Body of pancreas (tissue), 4 donors: ENCODE measurements around the gene BACE1. TPM values are rescaled to one million over a fixed set of nuclear protein-coding genes. Genes with fewer than 3 reads are reported as not detected.

ENCODE experiments used
- ATAC-seq: fragments of 150-250 bp; one replicate; pipeline ENCODE4 v1.9.1; 2016
- DNase-seq, 4 donors: peaks; one replicate each; pipeline ENCODE4 v3.0.0-alpha.2; 2019
- H3K27ac ChIP-seq, 4 donors: fragments of 200-600 bp; sonication (generic); 1 replicate in 3 of 4; 2 replicates in 1 of 4; pipeline versions ENCODE4 v1.5.1 to v1.6.1; 2016 to 2019; ENCODE audit warnings: mild to moderate bottlenecking in 1 of 4, mixed read lengths in 1 of 4, moderate library complexity in 1 of 4
- H3K27me3 ChIP-seq, 2 donors: fragments of 200-600 bp; sonication (generic); one replicate each; pipeline ENCODE4 v1.6.0; 2016; ENCODE audit warnings: mild to moderate bottlenecking in 1 of 2
- H3K36me3 ChIP-seq, 2 donors: fragments of 200-600 bp; sonication (generic); replicated peaks in 1 of 2; 2 replicates each; pipeline ENCODE4 v1.5.1; 2016; ENCODE audit warnings: low read depth in 2 of 2; ENCODE audit not compliant: insufficient read depth in 1 of 2
- H3K4me1 ChIP-seq: fragments of 200-600 bp; sonication (generic); one replicate; pipeline ENCODE4 v1.6.0; 2016
- H3K4me3 ChIP-seq, 2 donors: fragments of 200-600 bp; sonication (generic); 1 replicate in 1 of 2; 2 replicates in 1 of 2; pipeline ENCODE4 v1.5.1; 2016 to 2019
- H3K9me3 ChIP-seq, 3 donors: fragments of 200-600 bp; sonication (generic); 1 replicate in 2 of 3; 2 replicates in 1 of 3; pipeline ENCODE4 v1.5.1; 2016
- POLR2A ChIP-seq, 3 donors: fragments of 450-650 bp; IDR thresholded peaks; one replicate each; pipeline ENCODE4 v1.6.1; 2016; ENCODE audit warnings: antibody characterized with exemption in 3 of 3, mild to moderate bottlenecking in 2 of 3
- WGBS, 2 donors: methylation state at CpG; one replicate each; pipeline ENCODE4 v1.1.5; 2017; 5-methylcytosine and 5-hydroxymethylcytosine counted together
- intact Hi-C: fragments of 100-400 bp; cut with DNase I; formaldehyde crosslinking; loops from one replicate; pipeline ENCODE4 v1.15.1; 2023
- total RNA-seq, 2 donors: library from RNA; depleted of rRNA; stranded (reverse); fragments of >200 nt; gene quantifications; one replicate each; pipeline ENCODE4 v1.1.0, GENCODE V29; 2016
- TF ChIP-seq, protein P1 (sequence below), 7 experiments: fragments of 450-650 bp in 4 of 7; fragments of 200-600 bp in 3 of 7; sonication (generic) in 3 of 7; IDR thresholded peaks; one replicate each; pipeline ENCODE4 v1.5.1; 2016 to 2019; ENCODE audit warnings: antibody characterized with exemption in 7 of 7

Gene BACE1
- total RNA-seq, 2 donors from 2014 or later, result 47.0 to 70.5 TPM

GRCh38 chr11:117318738-117319137 lies 2.7 kb upstream of the BACE1 start:
- Histone ChIP-seq H3K4me3 (no peak overlapping the region), H3K27me3 (no peaks in the 10 kb centered on the region), H3K36me3 (no peaks in the 10 kb centered on the region), H3K9me3 (no peaks in the 10 kb centered on the region), H3K27ac (peak overlapping the region in 3 of 4 donors; percentile 46 to 83 (median 52)), H3K4me1 (peaks cover 39% of the 10 kb centered on the region)
- no peak for DNase-seq
- intact Hi-C loops, result no loop called here
- TF ChIP-seq, protein P1, sequence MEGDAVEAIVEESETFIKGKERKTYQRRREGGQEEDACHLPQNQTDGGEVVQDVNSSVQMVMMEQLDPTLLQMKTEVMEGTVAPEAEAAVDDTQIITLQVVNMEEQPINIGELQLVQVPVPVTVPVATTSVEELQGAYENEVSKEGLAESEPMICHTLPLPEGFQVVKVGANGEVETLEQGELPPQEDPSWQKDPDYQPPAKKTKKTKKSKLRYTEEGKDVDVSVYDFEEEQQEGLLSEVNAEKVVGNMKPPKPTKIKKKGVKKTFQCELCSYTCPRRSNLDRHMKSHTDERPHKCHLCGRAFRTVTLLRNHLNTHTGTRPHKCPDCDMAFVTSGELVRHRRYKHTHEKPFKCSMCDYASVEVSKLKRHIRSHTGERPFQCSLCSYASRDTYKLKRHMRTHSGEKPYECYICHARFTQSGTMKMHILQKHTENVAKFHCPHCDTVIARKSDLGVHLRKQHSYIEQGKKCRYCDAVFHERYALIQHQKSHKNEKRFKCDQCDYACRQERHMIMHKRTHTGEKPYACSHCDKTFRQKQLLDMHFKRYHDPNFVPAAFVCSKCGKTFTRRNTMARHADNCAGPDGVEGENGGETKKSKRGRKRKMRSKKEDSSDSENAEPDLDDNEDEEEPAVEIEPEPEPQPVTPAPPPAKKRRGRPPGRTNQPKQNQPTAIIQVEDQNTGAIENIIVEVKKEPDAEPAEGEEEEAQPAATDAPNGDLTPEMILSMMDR (IDR thresholded peaks at IDR 0.05), result no peak
- no peak for TF ChIP-seq POLR2A (IDR thresholded peaks at IDR 0.05)
- no peak for ATAC-seq
- WGBS, 2 donors, result 62 to 66% methylated on average over 7 of the region's 7 CpGs

DNA sequence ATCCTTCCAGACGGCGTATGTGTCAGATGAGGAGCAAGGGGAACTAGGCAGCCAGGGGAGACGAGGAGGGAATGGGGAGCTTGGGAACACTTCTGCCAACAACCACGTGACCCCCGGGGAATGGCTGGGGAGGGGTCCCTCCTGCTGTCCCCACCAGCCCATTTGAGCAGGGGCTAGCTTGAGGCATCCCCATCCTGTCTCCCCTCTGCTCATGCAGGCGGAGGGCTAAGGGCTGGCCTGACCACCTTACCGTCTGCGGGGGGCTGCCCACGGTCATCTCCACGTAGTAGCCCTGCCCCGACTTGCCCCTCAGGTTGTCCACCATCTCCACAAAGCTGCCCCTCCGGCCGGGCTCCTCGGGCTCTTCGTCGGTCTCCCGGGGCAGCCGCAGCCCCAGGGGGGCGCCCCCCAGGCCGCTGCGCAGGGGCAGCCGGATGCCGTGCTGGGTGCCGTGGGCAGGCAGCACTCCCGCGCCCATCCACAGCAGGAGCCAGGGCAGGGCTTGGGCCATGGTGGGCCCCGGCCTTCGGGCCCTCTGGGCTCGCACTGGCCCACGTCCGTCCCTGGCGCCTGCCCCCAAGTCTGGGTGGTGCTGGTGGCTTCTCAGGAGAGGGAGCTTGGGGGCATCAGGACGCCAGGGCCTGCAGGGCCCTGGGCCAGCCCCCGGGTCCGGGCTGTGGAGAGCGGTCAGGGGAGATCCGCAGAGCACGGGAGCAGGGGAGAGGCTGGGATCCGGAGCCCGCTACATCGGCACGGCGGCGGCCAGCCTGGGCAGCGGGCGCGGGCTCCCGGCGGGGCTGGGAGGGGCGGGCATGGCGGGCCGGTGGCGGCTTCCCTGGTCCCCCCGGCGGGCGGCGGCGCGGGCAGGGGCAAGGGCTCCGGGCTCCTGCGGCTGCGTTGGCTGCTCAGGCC lies 515 bp downstream of the BACE1 start:
- intact Hi-C loops, result no loop called here
- Histone ChIP-seq H3K4me1 (peaks cover 69% of the 10 kb centered on the region), H3K36me3 (no peaks in the 10 kb centered on the region), H3K27me3 (no peaks in the 10 kb centered on the region), H3K27ac (peak overlapping the region; percentile 54 to 83 (median 68)), H3K4me3 (peak overlapping the region; percentile 78 to 97), H3K9me3 (no peaks in the 10 kb centered on the region)
- TF ChIP-seq POLR2A (IDR thresholded peaks at IDR 0.05), result no peak
- TF ChIP-seq, protein P1 (IDR thresholded peaks at IDR 0.05), result no peak
- WGBS, 2 donors, result 0 to 3% methylated on average over 6 to 38 of the region's 62 CpGs
- ATAC-seq (peak; percentile 44), DNase-seq (peak in 1 of 4 donors; percentile 21)

GRCh38 chr11:117314840-117315239 lies 1.2 kb downstream of the BACE1 start:
- Histone ChIP-seq H3K27me3 (no peaks in the 10 kb centered on the region), H3K4me3 (peak overlapping the region; percentile 78 to 97), H3K36me3 (no peaks in the 10 kb centered on the region), H3K9me3 (no peaks in the 10 kb centered on the region), H3K4me1 (peaks cover 75% of the 10 kb centered on the region), H3K27ac (peak overlapping the region; percentile 54 to 83 (median 68))
- TF ChIP-seq, protein P1 (IDR thresholded peaks at IDR 0.05), result no peak
- peak in 1 of 3 donors; percentile 17 for TF ChIP-seq POLR2A (IDR thresholded peaks at IDR 0.05)
- DNase-seq (peak in 3 of 4 donors; percentile 35 to 56 (median 51)), ATAC-seq (no peak)
- WGBS, 2 donors, result 1 to 5% methylated on average over 8 to 10 of the region's 10 CpGs
- intact Hi-C loops, result no loop called here

DNA sequence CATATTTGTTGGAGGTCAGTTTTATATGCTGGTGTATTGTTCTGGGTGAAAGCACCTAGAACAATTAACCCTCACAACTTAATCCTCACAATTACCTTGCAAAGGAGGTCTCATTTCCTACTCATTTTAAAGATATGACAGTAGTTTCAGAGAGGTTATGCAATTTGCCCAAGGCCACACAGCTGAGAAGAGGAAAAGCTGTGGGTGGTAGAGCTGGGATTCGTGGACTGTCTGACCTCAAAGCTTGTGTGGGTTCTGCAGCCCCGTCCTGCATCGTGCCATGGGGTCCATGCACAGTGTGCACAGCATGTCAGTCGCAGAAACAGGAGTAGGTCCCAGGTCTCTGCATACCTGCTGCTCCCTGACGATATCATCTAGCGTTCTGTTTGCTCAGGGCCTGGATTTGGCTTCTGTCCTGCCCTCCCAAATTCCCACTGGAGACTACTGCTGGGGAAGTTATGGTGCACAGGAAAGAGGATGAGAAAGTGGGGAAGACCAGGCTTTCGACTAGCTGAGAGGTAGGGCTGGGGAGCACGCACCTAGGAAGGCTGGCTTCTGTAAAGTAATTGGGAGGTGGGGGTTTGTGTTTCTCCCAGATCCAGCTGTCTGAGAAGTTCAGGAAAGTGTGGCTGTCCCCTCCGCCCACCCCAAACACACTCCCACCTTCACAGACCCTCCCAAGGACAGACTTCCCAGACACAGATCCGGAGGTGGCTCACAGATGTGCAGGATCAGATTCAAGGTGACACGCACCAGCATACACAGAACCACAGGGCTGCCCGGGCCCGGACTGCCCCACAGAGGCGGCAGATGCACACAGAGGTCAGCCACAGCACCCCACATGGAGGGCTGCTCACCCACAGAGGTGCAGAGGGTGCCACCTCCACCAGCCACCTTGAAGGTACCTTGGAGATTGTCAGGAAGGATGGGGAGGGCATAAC lies 2.0 kb downstream of the BACE1 start:
- intact Hi-C loops, result no loop called here
- Histone ChIP-seq H3K9me3 (no peaks in the 10 kb centered on the region), H3K27ac (peak overlapping the region; percentile 25 to 83 (median 68)), H3K36me3 (no peaks in the 10 kb centered on the region), H3K4me1 (peaks cover 70% of the 10 kb centered on the region), H3K27me3 (no peaks in the 10 kb centered on the region), H3K4me3 (peak overlapping the region; percentile 78 to 97)
- WGBS, 2 donors, result 20 to 24% methylated on average over 6 to 12 of the region's 14 CpGs
- TF ChIP-seq, protein P1 (IDR thresholded peaks at IDR 0.05), result no peak
- TF ChIP-seq POLR2A (IDR thresholded peaks at IDR 0.05), result no peak
- DNase-seq (peak in 2 of 4 donors; percentile 36 to 49), ATAC-seq (no peak)
